KG1 (cell line): ENCODE measurements around the gene WFDC8.
"Not testable (repeated sequence)": the region's sequence is repeated elsewhere in the genome, so short reads cannot be mapped to it uniquely, and the experiment has no call there.

Experiments used
- DNase-seq: peaks from one replicate; lab custom pipeline; 2025; lab: John Stamatoyannopoulos, UW

The WFDC8 gene

GRCh38 chr20:45579184-45579583, at the start of gene WFDC8:
Gene WFDC8, minus strand, starts transcription at chr20:45579284. Its CDS starts 37 bp downstream, at chr20:45579247.
- no peak for DNase-seq

GRCh38 chr20:45626540-45626939, 47.5 kb upstream of the WFDC8 start:
- no peak for DNase-seq

- no peak for DNase-seq
These were observed 42.5 kb upstream of the WFDC8 start for GRCh38 chr20:45621593-45621992.

- no peak for DNase-seq
These were observed 38.5 kb upstream of the WFDC8 start for GRCh38 chr20:45617591-45617990.

- DNase-seq, result no peak
These were observed 33.2 kb upstream of the WFDC8 start for GRCh38 chr20:45612314-45612713.

- no peak for DNase-seq
These were observed 32.0 kb upstream of the WFDC8 start for GRCh38 chr20:45611054-45611453.

- DNase-seq, result no peak
These were observed 28.7 kb upstream of the WFDC8 start for GRCh38 chr20:45607810-45608209.

- DNase-seq, result no peak
These were observed 16.2 kb upstream of the WFDC8 start for GRCh38 chr20:45595235-45595634.

GRCh38 chr20:45593498-45593897, 14.4 kb upstream of the WFDC8 start:
- DNase-seq, result no peak

GRCh38 chr20:45592574-45593189, 13.6 kb upstream of the WFDC8 start:
- peak; percentile 2 for DNase-seq

- DNase-seq, result no peak
These were observed 10.6 kb upstream of the WFDC8 start for GRCh38 chr20:45589725-45590124.

- no peak for DNase-seq
These were observed 9.7 kb upstream of the WFDC8 start for GRCh38 chr20:45588800-45589199.

GRCh38 chr20:45585986-45586385, 6.9 kb upstream of the WFDC8 start:
- not testable (repeated sequence) for DNase-seq

GRCh38 chr20:45584294-45584693, 5.2 kb upstream of the WFDC8 start:
- DNase-seq, result not testable (repeated sequence)

GRCh38 chr20:45583502-45583901, 4.4 kb upstream of the WFDC8 start:
- no peak for DNase-seq

- DNase-seq, result no peak
These were observed 2.6 kb upstream of the WFDC8 start for GRCh38 chr20:45581702-45582101.

- no peak for DNase-seq
These were observed 853 bp downstream of the WFDC8 start for GRCh38 chr20:45578231-45578630.

GRCh38 chr20:45576995-45577394, 2.1 kb downstream of the WFDC8 start:
- no peak for DNase-seq

GRCh38 chr20:45575931-45576330, 3.2 kb downstream of the WFDC8 start:
- no peak for DNase-seq

- DNase-seq, result not testable (repeated sequence)
These were observed 9.4 kb downstream of the WFDC8 start for GRCh38 chr20:45569650-45570049.

GRCh38 chr20:45564760-45565276, 14.3 kb downstream of the WFDC8 start:
- no peak for DNase-seq

GRCh38 chr20:45555198-45555597, 23.9 kb downstream of the WFDC8 start:
- no peak for DNase-seq

GRCh38 chr20:45552456-45552855, 26.6 kb downstream of the WFDC8 start:
- no peak for DNase-seq

GRCh38 chr20:45550765-45551164, 28.3 kb downstream of the WFDC8 start:
- DNase-seq, result no peak
